HCT116 (cell line): ENCODE results near the gene MTUS2. TPM values are rescaled to one million over a fixed set of nuclear protein-coding genes. Genes with fewer than 3 reads are reported as not detected.

Source experiments
- ATAC-seq: fragments of 200-7000 bp; cut with Tn5 transposase; 2 replicates; pipeline ENCODE4 v1.9.1; 2020; ENCODE audit warnings: mild to moderate bottlenecking, moderate library complexity
- BruUV-seq: library from RNA; stranded (reverse); fragments of 400-500 nt; replicated peaks from 2 replicates; lab custom pipeline; 2021; lab: Mats Ljungman, UMichigan
- CTCF ChIA-PET: fragments of 300-600 bp; sonication (Branson Sonifier 250); formaldehyde crosslinking; loops from one replicate; lab custom pipeline; 2021; ENCODE audit warnings: antibody characterized with exemption; lab: Charles Lee
- POLR2A ChIA-PET: fragments of 300-600, 350-600 bp; sonication (Branson Sonifier 250); formaldehyde crosslinking; loops from one replicate; lab custom pipeline; 2021; ENCODE audit warnings: antibody characterized with exemption; lab: Charles Lee
- RAD21 ChIA-PET, 2 experiments: fragments of 300-600 bp; sonication (Branson Sonifier 250); formaldehyde crosslinking; loops; one replicate each; lab custom pipeline; 2023; ENCODE audit warnings: low total read pairs in 2 of 2; ENCODE audit not compliant: uncharacterized antibody in 2 of 2, unreplicated experiment in 2 of 2, low non-redundant PET in 1 of 2; lab: Charles Lee
- DNase-seq: peaks from one replicate; pipeline ENCODE4 v3.0.0-alpha.2; 2010; ENCODE audit warnings: low read depth, low spot score
- H2AFZ ChIP-seq: fragments of 200-600 bp; shearing (Covaris generic), sonication (generic); 2 replicates; pipeline ENCODE4 v1.6.1; 2017; ENCODE audit warnings: low read depth, mixed run types, mixed read lengths, antibody characterized with exemption, low read length; ENCODE audit not compliant: poor library complexity, severe bottlenecking
- H3K27ac ChIP-seq: 2 replicates; pipeline ENCODE4 v1.5.1; 2012; ENCODE audit warnings: low read depth, low read length
- H3K27me3 ChIP-seq: fragments of 200-600 bp; sonication (generic); 2 replicates; pipeline ENCODE4 v1.6.1; 2016; ENCODE audit warnings: mixed run types, low read length, mixed read lengths; ENCODE audit not compliant: insufficient read depth
- H3K36me3 ChIP-seq, 2 experiments: fragments of 200-500 bp in 1 of 2; fragments of 200-600 bp in 1 of 2; sonication (Bioruptor generic) in 1 of 2; sonication (generic) in 1 of 2; 2 replicates each; pipeline versions ENCODE4 v1.5.1 to v1.6.1; 2014 to 2016; ENCODE audit warnings: low read length in 2 of 2, inconsistent platforms in 1 of 2, mixed read lengths in 1 of 2, mixed run types in 1 of 2; ENCODE audit not compliant: insufficient read depth in 2 of 2, control insufficient read depth in 1 of 2
- H3K4me1 ChIP-seq, 2 experiments: fragments of 200-600 bp in 1 of 2; sonication (generic) in 1 of 2; 2 replicates each; pipeline versions ENCODE4 v1.5.1 to v1.6.1; 2012 to 2017; ENCODE audit warnings: low read length in 2 of 2, inconsistent platforms in 1 of 2, mild to moderate bottlenecking in 1 of 2, mixed read lengths in 1 of 2, mixed run types in 1 of 2, moderate library complexity in 1 of 2; ENCODE audit not compliant: insufficient read depth in 2 of 2, control insufficient read depth in 1 of 2
- H3K4me2 ChIP-seq: fragments of 200-600 bp; sonication (generic); 2 replicates; pipeline ENCODE4 v1.6.1; 2017; ENCODE audit warnings: mixed run types, low read length, mixed read lengths
- H3K4me3 ChIP-seq, 2 experiments: fragments of 200-600 bp in 1 of 2; sonication (generic) in 1 of 2; replicated peaks in 1 of 2; 2 replicates each; pipeline ENCODE4 v1.5.1; 2011 to 2016; ENCODE audit warnings: low read length in 2 of 2, control low read depth in 1 of 2, low read depth in 1 of 2, mild to moderate bottlenecking in 1 of 2, mixed read lengths in 1 of 2, mixed run types in 1 of 2
- H3K79me2 ChIP-seq: fragments of 200-600 bp; sonication (generic); 2 replicates; pipeline ENCODE4 v1.6.1; 2017; ENCODE audit warnings: mild to moderate bottlenecking, mixed run types, low read length, moderate library complexity, mixed read lengths; ENCODE audit not compliant: insufficient read depth
- H3K9ac ChIP-seq: fragments of 200-600 bp; sonication (generic); 2 replicates; pipeline ENCODE4 v1.6.1; 2016; ENCODE audit warnings: low read length, mixed read lengths
- H3K9me2 ChIP-seq: fragments of 200-600 bp; sonication (generic), shearing (Covaris generic); 2 replicates; pipeline ENCODE4 v1.6.1; 2017; ENCODE audit warnings: mixed run types, mild to moderate bottlenecking, moderate library complexity; ENCODE audit not compliant: insufficient read depth
- H3K9me3 ChIP-seq, 2 experiments: fragments of 200-500 bp in 1 of 2; fragments of 200-600 bp in 1 of 2; sonication (Bioruptor generic) in 1 of 2; sonication (generic) in 1 of 2; 2 replicates each; pipeline ENCODE4 v1.6.1; 2014 to 2017; ENCODE audit warnings: low read length in 2 of 2, mixed read lengths in 2 of 2, inconsistent platforms in 1 of 2, low read depth in 1 of 2, mild to moderate bottlenecking in 1 of 2, mixed run types in 1 of 2, moderate library complexity in 1 of 2; ENCODE audit not compliant: control insufficient read depth in 1 of 2, insufficient read depth in 1 of 2
- H4K20me1 ChIP-seq: fragments of 200-600 bp; sonication (generic), shearing (Covaris generic); 2 replicates; pipeline ENCODE4 v1.6.1; 2017; ENCODE audit warnings: mixed run types, mild to moderate bottlenecking, moderate library complexity; ENCODE audit not compliant: insufficient read depth
- CBX3 ChIP-seq: IDR thresholded peaks from 2 replicates; pipeline ENCODE4 v1.6.1; 2012; ENCODE audit warnings: low read depth
- CEBPB ChIP-seq: IDR thresholded peaks from 2 replicates; pipeline ENCODE4 v1.6.1; 2012; ENCODE audit warnings: low read depth
- ELF1 ChIP-seq: IDR thresholded peaks from 2 replicates; pipeline ENCODE4 v1.6.1; 2012; ENCODE audit warnings: low read depth, borderline replicate concordance
- EZH2phosphoT487 ChIP-seq: fragments of 200-600 bp; IDR thresholded peaks from 2 replicates; pipeline ENCODE4 v1.6.1; 2018; ENCODE audit warnings: antibody characterized with exemption, borderline replicate concordance
- FOSL1 ChIP-seq: IDR thresholded peaks from 2 replicates; pipeline ENCODE4 v1.6.1; 2012; ENCODE audit warnings: low read depth
- JUND ChIP-seq: IDR thresholded peaks from 2 replicates; pipeline ENCODE4 v1.6.1; 2012
- POLR2A ChIP-seq: IDR thresholded peaks from 2 replicates; pipeline ENCODE4 v1.7.0; 2011; ENCODE audit warnings: borderline replicate concordance; ENCODE audit not compliant: insufficient read depth, insufficient read length; ENCODE audit errors: extremely low read depth
- RAD21 ChIP-seq: IDR thresholded peaks from 2 replicates; pipeline ENCODE4 v1.6.1; 2012; ENCODE audit warnings: low read depth, mild to moderate bottlenecking
- SIN3A ChIP-seq: IDR thresholded peaks from 2 replicates; pipeline ENCODE4 v1.6.1; 2012; ENCODE audit warnings: low read depth
- SP1 ChIP-seq: IDR thresholded peaks from 2 replicates; pipeline ENCODE4 v1.6.1; 2012; ENCODE audit warnings: low read depth
- SRF ChIP-seq: IDR thresholded peaks from 2 replicates; pipeline ENCODE4 v1.6.1; 2012; ENCODE audit warnings: low read depth
- TCF7L2 ChIP-seq: IDR thresholded peaks from 2 replicates; pipeline ENCODE4 v1.7.0; 2011; ENCODE audit warnings: borderline replicate concordance, inconsistent platforms; ENCODE audit not compliant: insufficient read depth, insufficient read length; ENCODE audit errors: extremely low read depth
- YY1 ChIP-seq: IDR thresholded peaks from 2 replicates; pipeline ENCODE4 v1.6.1; 2011; ENCODE audit warnings: low read length, low read depth, moderate library complexity, mild to moderate bottlenecking; ENCODE audit not compliant: insufficient replicate concordance; ENCODE audit errors: extremely low read depth
- ZFX ChIP-seq: fragments of 450-650 bp; IDR thresholded peaks from 2 replicates; pipeline ENCODE4 v1.6.1; 2017
- ZNF274 ChIP-seq: fragments of 200-500 bp; sonication (Bioruptor generic); IDR thresholded peaks from 2 replicates; pipeline ENCODE4 v1.6.1; 2014; ENCODE audit warnings: mild to moderate bottlenecking, low read depth, low read length, inconsistent platforms
- intact Hi-C: fragments of 100-400 bp; cut with micrococcal nuclease; formaldehyde crosslinking; loops from 2 replicates; pipeline ENCODE4 v1.10.0; 2022
- total RNA-seq: library from RNA; stranded (reverse); gene quantifications from one replicate; pipeline ENCODE4 v1.2.1, GENCODE V29; 2021; ENCODE audit not compliant: unreplicated experiment
- TF ChIP-seq, protein P1 (sequence below): IDR thresholded peaks from 2 replicates; pipeline ENCODE4 v1.6.1; 2011; ENCODE audit warnings: mild to moderate bottlenecking, low read length, moderate library complexity; ENCODE audit not compliant: insufficient replicate concordance; ENCODE audit errors: extremely low read depth
- TF ChIP-seq, protein P2 (sequence below): IDR thresholded peaks from 2 replicates; pipeline ENCODE4 v1.6.1; 2012

The MTUS2 gene
- total RNA-seq, 1 experiment from 2014 or later: 0.02 TPM

DNA sequence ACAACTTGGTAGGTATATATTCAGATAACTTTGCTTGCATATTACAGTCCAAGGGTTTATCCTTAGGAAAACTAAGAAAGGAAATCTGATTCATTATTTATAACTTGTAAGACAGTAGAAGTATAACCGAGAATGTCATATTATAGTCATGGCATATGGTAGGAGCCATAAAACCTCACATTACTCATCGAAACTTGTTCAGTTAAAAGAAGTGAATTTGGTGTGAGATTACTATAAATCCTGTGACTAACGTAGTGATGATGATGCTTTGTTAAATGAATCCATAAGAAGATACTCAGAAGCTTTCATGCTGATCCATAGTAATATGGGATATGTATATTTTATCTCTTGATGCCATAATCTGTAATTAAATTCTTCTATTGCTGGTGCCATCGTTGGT lies 57.3 kb downstream of the MTUS2 start:
- no peaks in the 10 kb centered on the region for H3K4me1 ChIP-seq
- no peaks in the 10 kb centered on the region for H4K20me1 ChIP-seq
- no peak overlapping the region for H2AFZ ChIP-seq
- no peaks in the 10 kb centered on the region for H3K36me3 ChIP-seq
- H3K4me2 ChIP-seq: no peak overlapping the region
- no peak overlapping the region for H3K9ac ChIP-seq
- no peaks in the 10 kb centered on the region for H3K27me3 ChIP-seq
- H3K27ac ChIP-seq: no peak overlapping the region
- peaks cover 3 to 6% of the 10 kb centered on the region in 2 experiments; a peak in 2 of 4 replicates for H3K9me3 ChIP-seq
- no TSS peak for BruUV-seq
- ATAC-seq (no peak), DNase-seq (no peak)
- intact Hi-C loops: no loop called here
- ChIA-PET RAD21 (no interaction called here), CTCF (no interaction called here), POLR2A (no interaction called here)
- no peak overlapping the region for H3K4me3 ChIP-seq
- H3K79me2 ChIP-seq: no peaks in the 10 kb centered on the region
- TF ChIP-seq CEBPB: no peak
- no peak for TF ChIP-seq SIN3A
- no peak for TF ChIP-seq SRF
- TF ChIP-seq RAD21: no peak
- TF ChIP-seq JUND: no peak
- TF ChIP-seq ZNF274: no peak
- TF ChIP-seq, protein P1, sequence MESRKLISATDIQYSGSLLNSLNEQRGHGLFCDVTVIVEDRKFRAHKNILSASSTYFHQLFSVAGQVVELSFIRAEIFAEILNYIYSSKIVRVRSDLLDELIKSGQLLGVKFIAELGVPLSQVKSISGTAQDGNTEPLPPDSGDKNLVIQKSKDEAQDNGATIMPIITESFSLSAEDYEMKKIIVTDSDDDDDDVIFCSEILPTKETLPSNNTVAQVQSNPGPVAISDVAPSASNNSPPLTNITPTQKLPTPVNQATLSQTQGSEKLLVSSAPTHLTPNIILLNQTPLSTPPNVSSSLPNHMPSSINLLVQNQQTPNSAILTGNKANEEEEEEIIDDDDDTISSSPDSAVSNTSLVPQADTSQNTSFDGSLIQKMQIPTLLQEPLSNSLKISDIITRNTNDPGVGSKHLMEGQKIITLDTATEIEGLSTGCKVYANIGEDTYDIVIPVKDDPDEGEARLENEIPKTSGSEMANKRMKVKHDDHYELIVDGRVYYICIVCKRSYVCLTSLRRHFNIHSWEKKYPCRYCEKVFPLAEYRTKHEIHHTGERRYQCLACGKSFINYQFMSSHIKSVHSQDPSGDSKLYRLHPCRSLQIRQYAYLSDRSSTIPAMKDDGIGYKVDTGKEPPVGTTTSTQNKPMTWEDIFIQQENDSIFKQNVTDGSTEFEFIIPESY: no peak
- TF ChIP-seq ELF1: no peak
- TF ChIP-seq EZH2phosphoT487: no peak
- TF ChIP-seq POLR2A: no peak
- no peak for TF ChIP-seq TCF7L2
- TF ChIP-seq ZFX: no peak
- TF ChIP-seq CBX3: no peak
- TF ChIP-seq YY1: no peak
- TF ChIP-seq FOSL1: no peak
- TF ChIP-seq SP1: no peak
- TF ChIP-seq, protein P2, sequence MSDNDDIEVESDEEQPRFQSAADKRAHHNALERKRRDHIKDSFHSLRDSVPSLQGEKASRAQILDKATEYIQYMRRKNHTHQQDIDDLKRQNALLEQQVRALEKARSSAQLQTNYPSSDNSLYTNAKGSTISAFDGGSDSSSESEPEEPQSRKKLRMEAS: no peak
- H3K9me2 ChIP-seq: no peaks in the 10 kb centered on the region
